HepG2 (cell line): ENCODE measurements around the gene CISH. TPM values are rescaled to one million over a fixed set of nuclear protein-coding genes. Genes with fewer than 3 reads are reported as not detected.

Source experiments
- ATAC-seq: fragments of 200-7000 bp; cut with Tn5 transposase; 3 replicates; pipeline ENCODE4 v1.9.1; 2020; ENCODE audit warnings: mild to moderate bottlenecking, moderate library complexity
- BruUV-seq: library from RNA; stranded (reverse); fragments of 400-500 nt; replicated peaks from 2 replicates; lab custom pipeline; 2021; lab: Mats Ljungman, UMichigan
- CTCF ChIA-PET: fragments of 300-600 bp; formaldehyde crosslinking; extraction: SDS; loops from one replicate; lab custom pipeline; 2021; ENCODE audit warnings: low total read pairs, inconsistent platforms, low intra/inter-chr PET ratio; lab: Yijun Ruan, JAX
- POLR2A ChIA-PET: fragments of 350-600 bp; sonication (Branson Sonifier 250); formaldehyde crosslinking; loops from one replicate; lab custom pipeline; 2020; ENCODE audit warnings: antibody characterized with exemption, inconsistent platforms; lab: Yijun Ruan, JAX
- DNase-seq: peaks from one replicate; pipeline ENCODE4 v3.0.0-alpha.2; 2015; ENCODE audit warnings: low spot score
- FAIRE-seq: peaks from 3 replicates; lab custom pipeline; 2011; peaks lifted over from hg19 to GRCh38; lab: Jason Lieb, UNC
- H2AFZ ChIP-seq: one replicate; pipeline ENCODE4 v1.6.1; 2011; ENCODE audit warnings: low read length, inconsistent platforms
- H3K27ac ChIP-seq: fragments of 300-600 bp; 3 replicates; pipeline ENCODE4 v1.8.0; 2011; ENCODE audit warnings: mixed run types, mild to moderate bottlenecking, mixed read lengths, low read length, inconsistent platforms; ENCODE audit not compliant: insufficient read depth; ENCODE audit errors: extremely low read length
- H3K27me3 ChIP-seq, 2 experiments: fragments of 200-600 bp in 1 of 2; 2 replicates in 1 of 2; 3 replicates in 1 of 2; pipeline versions ENCODE4 v1.6.0 to v1.8.0; 2011; ENCODE audit warnings: low read length in 2 of 2, mild to moderate bottlenecking in 2 of 2, moderate library complexity in 2 of 2, inconsistent platforms in 1 of 2; ENCODE audit not compliant: insufficient read depth in 2 of 2, control insufficient read depth in 1 of 2
- H3K36me3 ChIP-seq, 2 experiments: fragments of 200-600 bp in 1 of 2; replicated peaks in 1 of 2; 2 replicates in 1 of 2; 3 replicates in 1 of 2; pipeline versions ENCODE4 v1.5.1 to v1.8.0; 2011; ENCODE audit warnings: low read length in 2 of 2, inconsistent platforms in 1 of 2; ENCODE audit not compliant: insufficient read depth in 2 of 2, control insufficient read depth in 1 of 2
- H3K4me1 ChIP-seq: 2 replicates; pipeline ENCODE4 v1.5.1; 2012; ENCODE audit warnings: low read length, inconsistent platforms; ENCODE audit not compliant: insufficient read depth
- H3K4me2 ChIP-seq: 2 replicates; pipeline ENCODE4 v1.6.0; 2011; ENCODE audit warnings: low read depth, low read length, inconsistent platforms
- H3K4me3 ChIP-seq, 3 experiments: fragments of 200-600 bp in 1 of 3; sonication (generic), shearing (Covaris generic) in 1 of 3; replicated peaks in 1 of 3; 2 replicates each; pipeline ENCODE4 v1.5.1; 2011 to 2016; ENCODE audit warnings: low read length in 3 of 3, inconsistent platforms in 2 of 3, low read depth in 2 of 3, mild to moderate bottlenecking in 2 of 3, control low read depth in 1 of 3, mixed read lengths in 1 of 3; ENCODE audit not compliant: insufficient read depth in 1 of 3
- H3K79me2 ChIP-seq: one replicate; pipeline ENCODE4 v1.6.1; 2011; ENCODE audit warnings: low read length, inconsistent platforms; ENCODE audit not compliant: insufficient read depth
- H3K9ac ChIP-seq: 2 replicates; pipeline ENCODE4 v1.6.0; 2011; ENCODE audit warnings: mild to moderate bottlenecking, low read depth, low read length, inconsistent platforms; ENCODE audit not compliant: insufficient read depth
- H3K9me3 ChIP-seq: 2 replicates; pipeline ENCODE4 v1.5.1; 2012; ENCODE audit warnings: mild to moderate bottlenecking, low read length
- H4K20me1 ChIP-seq: 2 replicates; pipeline ENCODE4 v1.6.0; 2011; ENCODE audit warnings: inconsistent platforms, mild to moderate bottlenecking, low read length, moderate library complexity; ENCODE audit not compliant: insufficient read depth
- CAMTA2 ChIP-seq: sonication (generic); formaldehyde crosslinking; IDR thresholded peaks from 2 replicates; pipeline ENCODE4 v1.4.0; 2020; ENCODE audit warnings: mild to moderate bottlenecking, missing genetic modification reagents, borderline replicate concordance
- ELF1 ChIP-seq: sonication (generic); formaldehyde crosslinking; IDR thresholded peaks from 2 replicates; pipeline ENCODE4 v1.4.0; 2020; ENCODE audit warnings: missing genetic modification reagents
- FOXO1 ChIP-seq: sonication (generic); formaldehyde crosslinking; IDR thresholded peaks from 2 replicates; pipeline ENCODE4 v1.4.0; 2020; ENCODE audit warnings: missing genetic modification reagents
- HNRNPLL ChIP-seq: fragments of 200-400 bp; formaldehyde crosslinking; IDR thresholded peaks from 2 replicates; pipeline ENCODE4 v1.6.1; 2017; ENCODE audit warnings: mild to moderate bottlenecking, low read depth, low read length; ENCODE audit not compliant: poor library complexity, severe bottlenecking
- MBNL3 ChIP-seq: fragments of 250-450 bp; sonication (Bioruptor Pico); conservative IDR thresholded peaks from 2 replicates; pipeline ENCODE4 v1.8.0; 2022; ENCODE audit warnings: mild to moderate bottlenecking, inconsistent platforms
- MYNN ChIP-seq: sonication (generic); formaldehyde crosslinking; IDR thresholded peaks from 2 replicates; pipeline ENCODE4 v1.4.0; 2020; ENCODE audit warnings: mild to moderate bottlenecking, low read depth, missing genetic modification reagents
- NR2F2 ChIP-seq: IDR thresholded peaks from 2 replicates; pipeline ENCODE4 v1.6.1; 2012; ENCODE audit warnings: low read depth, inconsistent platforms, borderline replicate concordance
- SALL1 ChIP-seq: sonication (generic); formaldehyde crosslinking; IDR thresholded peaks from 2 replicates; pipeline ENCODE4 v1.8.0; 2022; ENCODE audit warnings: mild to moderate bottlenecking, missing genetic modification reagents
- SOX13 ChIP-seq, 3 experiments: fragments of 450-650 bp in 1 of 3; sonication (generic) in 1 of 3; formaldehyde crosslinking in 1 of 3; IDR thresholded peaks in 2 of 3; conservative IDR thresholded peaks in 1 of 3; 2 replicates each; pipeline versions ENCODE4 v1.5.0 to v1.6.1; 2016 to 2020; ENCODE audit warnings: antibody characterized with exemption in 1 of 3, mild to moderate bottlenecking in 1 of 3, missing compliant biosample characterization in 1 of 3, missing genetic modification reagents in 1 of 3, moderate library complexity in 1 of 3
- STAG1 ChIP-seq: sonication (generic); formaldehyde crosslinking; IDR thresholded peaks from 2 replicates; pipeline ENCODE4 v1.4.0; 2020; ENCODE audit warnings: missing genetic modification reagents
- TEAD3 ChIP-seq: optimal IDR thresholded peaks from 2 replicates; pipeline ENCODE3; 2016; ENCODE audit warnings: borderline replicate concordance
- XRCC5 ChIP-seq: fragments of 200-400 bp; formaldehyde crosslinking; optimal IDR thresholded peaks from 2 replicates; pipeline ENCODE3; 2017; ENCODE audit warnings: mild to moderate bottlenecking, low read length
- ZNF792 ChIP-seq: IDR thresholded peaks from 2 replicates; pipeline ENCODE4 v1.6.1; 2016
- ZNF841 ChIP-seq: sonication (generic); formaldehyde crosslinking; IDR thresholded peaks from 2 replicates; pipeline ENCODE4 v1.8.1; 2023; ENCODE audit warnings: missing genetic modification reagents, borderline replicate concordance
- ZNF891 ChIP-seq: sonication (generic); formaldehyde crosslinking; IDR thresholded peaks from 2 replicates; pipeline ENCODE4 v1.5.0; 2020; ENCODE audit warnings: mild to moderate bottlenecking, missing genetic modification reagents
- ZSCAN21 ChIP-seq: sonication (generic); formaldehyde crosslinking; IDR thresholded peaks from 2 replicates; pipeline ENCODE4 v1.8.0; 2022; ENCODE audit warnings: mild to moderate bottlenecking, missing genetic modification reagents, moderate library complexity, borderline replicate concordance
- ZSCAN22 ChIP-seq: sonication (generic); formaldehyde crosslinking; IDR thresholded peaks from 2 replicates; pipeline ENCODE4 v1.4.0; 2020; ENCODE audit warnings: mild to moderate bottlenecking, missing genetic modification reagents
- WGBS: methylation state at CpG from one replicate; pipeline ENCODE4 v1.1.6; 2017; ENCODE audit warnings: low lambda C conversion rate; 5-methylcytosine and 5-hydroxymethylcytosine counted together
- in situ Hi-C: cut with HindIII; loops from 2 replicates; pipeline ENCODE4 v1.10.0; 2017; ENCODE audit warnings: low pct_unique_long_range_greater_than_20kb; ENCODE audit not compliant: extremely low pct_ligation_motif_present
- intact Hi-C: fragments of 100-400 bp; cut with micrococcal nuclease; formaldehyde crosslinking; loops from one replicate; pipeline ENCODE4 v1.10.0; 2022; ENCODE audit not compliant: unreplicated experiment
- polyA plus RNA-seq, 8 experiments: library from polyadenylated mRNA; depleted of rRNA in 3 of 8; stranded (reverse) in 7 of 8; unstranded in 1 of 8; fragments of >200 nt; fragmentation: Illumina TruSeq in 4 of 8; extraction: Trizol in 4 of 8; gene quantifications; 2 replicates each; pipeline versions ENCODE4 v1.2.1 to v1.2.3, GENCODE V29; 2011 to 2016; ENCODE audit warnings: low read depth in 4 of 8, missing spikeins in 1 of 8, mixed read lengths in 1 of 8; ENCODE audit not compliant: insufficient read depth in 1 of 8
- total RNA-seq, 5 experiments: library from RNA; depleted of rRNA; stranded (reverse); fragments of >200 nt; fragmentation: Illumina TruSeq; extraction: Trizol; gene quantifications; 2 replicates each; pipeline ENCODE4 v1.2.3, GENCODE V29; 2016; ENCODE audit warnings: low read depth in 1 of 5
- TF ChIP-seq, protein P1 (sequence below): sonication (generic); formaldehyde crosslinking; conservative IDR thresholded peaks from 2 replicates; pipeline ENCODE4 v1.8.0; 2022; ENCODE audit warnings: low read depth, missing genetic modification reagents
- TF ChIP-seq, protein P2 (sequence below): sonication (generic); formaldehyde crosslinking; IDR thresholded peaks from 2 replicates; pipeline ENCODE4 v1.4.0; 2020; ENCODE audit warnings: missing genetic modification reagents, borderline replicate concordance
- TF ChIP-seq, protein P3 (sequence below): sonication (generic); formaldehyde crosslinking; IDR thresholded peaks from 2 replicates; pipeline ENCODE4 v1.8.1; 2022; ENCODE audit warnings: mild to moderate bottlenecking, missing genetic modification reagents

Gene CISH
- total and polyA plus RNA-seq, 2 of the 13 experiments (the other 11 are each of a cell fraction or from before 2014, with no cell fraction given), result 0.91 to 1.5 TPM

DNA sequence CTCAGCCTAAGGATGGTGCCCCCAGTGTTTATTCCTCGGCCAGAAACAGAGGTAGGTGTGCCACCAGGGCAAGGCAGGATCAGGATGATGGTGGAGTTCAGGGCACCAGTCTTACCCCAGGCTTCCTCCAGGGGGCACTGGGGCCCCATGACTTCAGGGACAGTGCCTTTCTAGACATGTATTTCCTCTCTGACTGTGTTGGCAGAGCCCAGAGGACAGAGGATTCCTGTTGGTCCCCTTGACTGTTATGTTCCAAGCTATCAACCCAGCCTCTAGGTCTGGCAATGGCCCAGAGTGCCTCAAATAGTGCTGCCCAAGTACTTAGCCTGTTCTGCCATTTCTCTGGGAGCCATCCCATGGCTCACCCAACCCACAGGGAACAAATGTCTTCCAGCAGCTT lies 39.4 kb downstream of the CISH start:
- no peaks in the 10 kb centered on the region for H4K20me1 ChIP-seq
- DNase-seq, result peak; percentile 66
- ChIA-PET POLR2A (interaction anchor here (0.9 to 2.3 kb wide), 5 partner anchors 17 to 44 kb away, joined by 3 to 12 read pairs (median 4); partner anchors contain the start of gene CISH), CTCF (interaction anchor here (1.5 to 7.2 kb wide), 2 partner anchors 42 to 81 kb away, joined by 4 to 182 read pairs; partner anchors contain the start of genes CISH and MAPKAPK3)
- no peak overlapping the region for H3K27ac ChIP-seq
- H3K9me3 ChIP-seq, result no peaks in the 10 kb centered on the region
- intact Hi-C loops (loop anchor here (1.0 to 2.0 kb wide), 2 partner anchors 17 to 42 kb away; no protein-coding TSS in a partner anchor), in situ Hi-C loops (loop anchor here (5.0 kb wide), 3 partner anchors 40 to 810 kb away; partner anchors contain the start of gene CISH)
- H3K4me1 ChIP-seq, result peaks cover 47% of the 10 kb centered on the region
- no CpG with 5 or more reads among the region's 1 CpG for WGBS
- peaks cover 0 to 1% of the 10 kb centered on the region in 2 experiments; a peak in 1 of 5 replicates for H3K27me3 ChIP-seq
- no peak overlapping the region for H3K4me2 ChIP-seq
- ATAC-seq, result peak; percentile 47
- peak; percentile 94 for FAIRE-seq
- no peaks in the 10 kb centered on the region for H3K79me2 ChIP-seq
- H2AFZ ChIP-seq, result no peak overlapping the region
- no peak overlapping the region for H3K9ac ChIP-seq
- BruUV-seq, result no TSS peak
- H3K4me3 ChIP-seq, result no peak overlapping the region
- no peaks in the 10 kb centered on the region; a peak in 2 of 5 replicates for H3K36me3 ChIP-seq
- TF ChIP-seq XRCC5, result peak; percentile 44
- TF ChIP-seq, protein P1, sequence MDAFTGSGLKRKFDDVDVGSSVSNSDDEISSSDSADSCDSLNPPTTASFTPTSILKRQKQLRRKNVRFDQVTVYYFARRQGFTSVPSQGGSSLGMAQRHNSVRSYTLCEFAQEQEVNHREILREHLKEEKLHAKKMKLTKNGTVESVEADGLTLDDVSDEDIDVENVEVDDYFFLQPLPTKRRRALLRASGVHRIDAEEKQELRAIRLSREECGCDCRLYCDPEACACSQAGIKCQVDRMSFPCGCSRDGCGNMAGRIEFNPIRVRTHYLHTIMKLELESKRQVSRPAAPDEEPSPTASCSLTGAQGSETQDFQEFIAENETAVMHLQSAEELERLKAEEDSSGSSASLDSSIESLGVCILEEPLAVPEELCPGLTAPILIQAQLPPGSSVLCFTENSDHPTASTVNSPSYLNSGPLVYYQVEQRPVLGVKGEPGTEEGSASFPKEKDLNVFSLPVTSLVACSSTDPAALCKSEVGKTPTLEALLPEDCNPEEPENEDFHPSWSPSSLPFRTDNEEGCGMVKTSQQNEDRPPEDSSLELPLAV, result no peak
- TF ChIP-seq TEAD3, result peak; percentile 49
- no peak for TF ChIP-seq MBNL3 (CRISPR knock-in tag)
- TF ChIP-seq HNRNPLL, result no peak
- TF ChIP-seq ZSCAN22 (CRISPR knock-in tag), result no peak
- peak; percentile 29; the same call in 1 of the 2 replicates for TF ChIP-seq ELF1 (CRISPR knock-in tag)
- TF ChIP-seq ZNF891 (CRISPR knock-in tag), result peak; percentile 72; the same call in 1 of the 2 replicates
- TF ChIP-seq FOXO1 (CRISPR knock-in tag), result 0 out of 2 replicates have a peak, but pooled peaks have one; percentile 20
- TF ChIP-seq SOX13 (IDR thresholded peaks at IDR 0.05), result no peak
- TF ChIP-seq SOX13 (CRISPR knock-in tag; conservative IDR thresholded peaks at IDR 0.05 in 1 of 2, IDR thresholded peaks at IDR 0.05 in 1 of 2), result peak in 1 of 2 experiments; percentile 14; a peak in 1 of 4 replicates
- TF ChIP-seq CAMTA2 (CRISPR knock-in tag), result 0 out of 2 replicates have a peak, but pooled peaks have one; percentile 15
- TF ChIP-seq, protein P2, sequence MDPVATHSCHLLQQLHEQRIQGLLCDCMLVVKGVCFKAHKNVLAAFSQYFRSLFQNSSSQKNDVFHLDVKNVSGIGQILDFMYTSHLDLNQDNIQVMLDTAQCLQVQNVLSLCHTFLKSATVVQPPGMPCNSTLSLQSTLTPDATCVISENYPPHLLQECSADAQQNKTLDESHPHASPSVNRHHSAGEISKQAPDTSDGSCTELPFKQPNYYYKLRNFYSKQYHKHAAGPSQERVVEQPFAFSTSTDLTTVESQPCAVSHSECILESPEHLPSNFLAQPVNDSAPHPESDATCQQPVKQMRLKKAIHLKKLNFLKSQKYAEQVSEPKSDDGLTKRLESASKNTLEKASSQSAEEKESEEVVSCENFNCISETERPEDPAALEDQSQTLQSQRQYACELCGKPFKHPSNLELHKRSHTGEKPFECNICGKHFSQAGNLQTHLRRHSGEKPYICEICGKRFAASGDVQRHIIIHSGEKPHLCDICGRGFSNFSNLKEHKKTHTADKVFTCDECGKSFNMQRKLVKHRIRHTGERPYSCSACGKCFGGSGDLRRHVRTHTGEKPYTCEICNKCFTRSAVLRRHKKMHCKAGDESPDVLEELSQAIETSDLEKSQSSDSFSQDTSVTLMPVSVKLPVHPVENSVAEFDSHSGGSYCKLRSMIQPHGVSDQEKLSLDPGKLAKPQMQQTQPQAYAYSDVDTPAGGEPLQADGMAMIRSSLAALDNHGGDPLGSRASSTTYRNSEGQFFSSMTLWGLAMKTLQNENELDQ (CRISPR knock-in tag), result no peak
- peak; percentile 54; the same call in 1 of the 2 replicates for TF ChIP-seq ZNF792
- TF ChIP-seq MYNN (CRISPR knock-in tag), result no peak
- TF ChIP-seq ZNF841 (CRISPR knock-in tag), result no peak
- peak; percentile 99 for TF ChIP-seq STAG1
- TF ChIP-seq NR2F2, result 0 out of 2 replicates have a peak, but pooled peaks have one; percentile 7
- TF ChIP-seq SALL1 (CRISPR knock-in tag), result peak; percentile 51; the same call in 1 of the 2 replicates
- TF ChIP-seq, protein P3, sequence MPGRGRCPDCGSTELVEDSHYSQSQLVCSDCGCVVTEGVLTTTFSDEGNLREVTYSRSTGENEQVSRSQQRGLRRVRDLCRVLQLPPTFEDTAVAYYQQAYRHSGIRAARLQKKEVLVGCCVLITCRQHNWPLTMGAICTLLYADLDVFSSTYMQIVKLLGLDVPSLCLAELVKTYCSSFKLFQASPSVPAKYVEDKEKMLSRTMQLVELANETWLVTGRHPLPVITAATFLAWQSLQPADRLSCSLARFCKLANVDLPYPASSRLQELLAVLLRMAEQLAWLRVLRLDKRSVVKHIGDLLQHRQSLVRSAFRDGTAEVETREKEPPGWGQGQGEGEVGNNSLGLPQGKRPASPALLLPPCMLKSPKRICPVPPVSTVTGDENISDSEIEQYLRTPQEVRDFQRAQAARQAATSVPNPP (CRISPR knock-in tag), result no peak
- TF ChIP-seq ZSCAN21, result peak; percentile 47; the same call in 1 of the 2 replicates
